Hippocampal formation (tissue), 2 donors: ENCODE results near the gene NES.

Experiments
- DNase-seq, 2 donors: peaks; one replicate each; lab custom pipeline; 2025; lab: John Stamatoyannopoulos, UW

Gene NES

GRCh38 chr1:156619582-156619955, 57.6 kb downstream of the NES start:
- no peak for DNase-seq

DNA sequence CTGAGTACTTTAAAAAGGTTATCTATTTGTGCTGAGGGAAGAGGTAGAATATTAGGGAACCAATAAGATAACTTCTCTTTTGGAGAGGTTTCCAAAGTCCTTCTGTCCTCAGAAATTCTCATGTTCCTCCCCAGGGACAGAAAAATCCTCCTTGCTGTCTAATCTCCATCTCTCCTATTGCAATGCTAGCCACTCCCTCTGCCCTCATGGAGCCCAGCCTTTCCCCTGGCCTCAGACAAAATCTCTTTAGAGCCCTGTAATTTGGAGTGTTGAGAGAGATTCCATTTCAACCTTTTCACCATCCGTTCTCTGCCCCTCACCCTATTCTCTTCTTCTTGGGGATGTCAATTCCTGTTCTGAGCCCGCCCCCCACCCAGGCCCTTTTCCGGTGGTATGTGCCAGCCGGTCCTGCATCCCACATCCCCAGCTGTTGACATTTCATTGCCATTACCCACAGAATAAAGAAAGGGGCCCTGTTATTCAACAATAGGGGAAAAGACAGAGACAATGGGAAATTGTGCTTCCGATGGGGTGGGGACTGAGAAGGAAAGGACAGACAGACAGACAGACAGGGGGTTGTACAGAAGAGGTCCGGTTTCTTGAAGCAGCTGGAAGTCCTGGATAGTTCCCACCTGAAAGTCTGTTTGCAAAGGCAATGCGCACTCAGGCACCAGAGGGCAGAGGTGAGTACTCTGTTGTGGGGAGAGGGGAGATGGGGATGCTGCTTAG, 58.2 kb downstream of the NES start, which contains the start of gene HAPLN2:
Gene HAPLN2 (plus strand): TSS at position 563 of the 729 bp plus-strand sequence. CDS start 4,076 bp downstream, outside the sequence.
- peak; percentile 69 to 80 for DNase-seq
